Measurements from ENCODE around the gene ETV4. TPM values are rescaled to one million over a fixed set of nuclear protein-coding genes. Genes with fewer than 3 reads are reported as not detected.
A peak's percentile ranks its signal among the peaks of the same experiment; 100 is the strongest.

Gene ETV4
- total RNA-seq, 2 donors from 2014 or later = 51.1 to 83.0 TPM

- Mint-ChIP-seq H3K27me3 (ENCODE audit: insufficient read depth) (peaks cover 3% of the 10 kb centered on the region), H3K27ac (no peak overlapping the region), H3K36me3 (ENCODE audit: low read depth) (no peaks in the 10 kb centered on the region), H3K9me3 (no peaks in the 10 kb centered on the region), H3K4me3 (peak overlapping the region; percentile 79), H3K4me1 (peaks cover 39% of the 10 kb centered on the region)
- Histone ChIP-seq H3K27ac (ENCODE audit: low read depth, low read length) (no peak overlapping the region), H3K27me3 (ENCODE audit: control insufficient read depth, insufficient read depth, low read length, poor library complexity, severe bottlenecking) (peaks cover 13% of the 10 kb centered on the region), H3K36me3 (ENCODE audit: control insufficient read depth, insufficient read depth, low read length) (no peaks in the 10 kb centered on the region), H3K4me3 (ENCODE audit: low read length) (peak overlapping the region; percentile 95), H3K4me1 (ENCODE audit: control insufficient read depth, insufficient read depth, low read length) (peaks cover 10% of the 10 kb centered on the region), H3K9me3 (ENCODE audit: control insufficient read depth, low read length) (no peaks in the 10 kb centered on the region), H3K9ac (ENCODE audit: extremely low read depth, low read length, poor library complexity, severe bottlenecking) (no peak overlapping the region)
- TF ChIP-seq, protein P1, sequence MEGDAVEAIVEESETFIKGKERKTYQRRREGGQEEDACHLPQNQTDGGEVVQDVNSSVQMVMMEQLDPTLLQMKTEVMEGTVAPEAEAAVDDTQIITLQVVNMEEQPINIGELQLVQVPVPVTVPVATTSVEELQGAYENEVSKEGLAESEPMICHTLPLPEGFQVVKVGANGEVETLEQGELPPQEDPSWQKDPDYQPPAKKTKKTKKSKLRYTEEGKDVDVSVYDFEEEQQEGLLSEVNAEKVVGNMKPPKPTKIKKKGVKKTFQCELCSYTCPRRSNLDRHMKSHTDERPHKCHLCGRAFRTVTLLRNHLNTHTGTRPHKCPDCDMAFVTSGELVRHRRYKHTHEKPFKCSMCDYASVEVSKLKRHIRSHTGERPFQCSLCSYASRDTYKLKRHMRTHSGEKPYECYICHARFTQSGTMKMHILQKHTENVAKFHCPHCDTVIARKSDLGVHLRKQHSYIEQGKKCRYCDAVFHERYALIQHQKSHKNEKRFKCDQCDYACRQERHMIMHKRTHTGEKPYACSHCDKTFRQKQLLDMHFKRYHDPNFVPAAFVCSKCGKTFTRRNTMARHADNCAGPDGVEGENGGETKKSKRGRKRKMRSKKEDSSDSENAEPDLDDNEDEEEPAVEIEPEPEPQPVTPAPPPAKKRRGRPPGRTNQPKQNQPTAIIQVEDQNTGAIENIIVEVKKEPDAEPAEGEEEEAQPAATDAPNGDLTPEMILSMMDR (conservative IDR thresholded peaks at IDR 0.05) = no peak
- DNase-seq = peak; percentile 61
- 78 to 80% methylated on average over 1 to 2 of the region's 2 CpGs for WGBS, 2 experiments (ENCODE audit: insufficient coverage in 1 of 2, insufficient read length in 1 of 2)
Measured at GRCh38 chr17:43547189-43547550, 1.0 kb upstream of the ETV4 start.

DNA sequence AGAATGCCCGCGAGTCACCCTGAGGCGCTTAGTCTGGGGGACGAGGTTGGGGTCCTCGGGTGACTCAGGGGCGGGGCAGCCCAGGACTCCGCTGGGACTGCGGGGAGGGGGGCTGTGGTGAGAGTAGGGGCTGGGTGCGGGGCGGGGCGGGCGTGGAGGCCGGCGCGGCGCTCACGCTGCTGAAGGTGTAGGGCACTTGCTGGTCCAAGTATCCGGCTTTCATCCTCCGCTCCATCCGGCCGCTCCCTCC lies 832 bp downstream of the ETV4 start:
- H3K36me3 ChIP-seq (ENCODE audit: control insufficient read depth, insufficient read depth, low read length) = peaks cover 9% of the 10 kb centered on the region
- DNase-seq = no peak
- Mint-ChIP-seq H3K9me3 (no peaks in the 10 kb centered on the region), H3K27me3 (ENCODE audit: insufficient read depth) (peaks cover 3% of the 10 kb centered on the region), H3K36me3 (ENCODE audit: low read depth) (no peaks in the 10 kb centered on the region), H3K27ac (peak overlapping the region; percentile 86), H3K4me1 (peaks cover 51% of the 10 kb centered on the region), H3K4me3 (peak overlapping the region; percentile 79)
- TF ChIP-seq, protein P1 (conservative IDR thresholded peaks at IDR 0.05) = no peak
- H3K9me3 ChIP-seq (ENCODE audit: control insufficient read depth, low read length) = no peaks in the 10 kb centered on the region
- WGBS, 2 experiments (ENCODE audit: insufficient coverage in 1 of 2, insufficient read length in 1 of 2) = 0% methylated on average over 3 to 21 of the region's 21 CpGs
- H3K27ac ChIP-seq (ENCODE audit: low read depth, low read length) = no peak overlapping the region
- H3K9ac ChIP-seq (ENCODE audit: extremely low read depth, low read length, poor library complexity, severe bottlenecking) = peak overlapping the region; percentile 72
- H3K4me3 ChIP-seq (ENCODE audit: low read length) = peak overlapping the region; percentile 95
- peaks cover 11% of the 10 kb centered on the region for H3K4me1 ChIP-seq (ENCODE audit: control insufficient read depth, insufficient read depth, low read length)
- peaks cover 13% of the 10 kb centered on the region for H3K27me3 ChIP-seq (ENCODE audit: control insufficient read depth, insufficient read depth, low read length, poor library complexity, severe bottlenecking)

DNA sequence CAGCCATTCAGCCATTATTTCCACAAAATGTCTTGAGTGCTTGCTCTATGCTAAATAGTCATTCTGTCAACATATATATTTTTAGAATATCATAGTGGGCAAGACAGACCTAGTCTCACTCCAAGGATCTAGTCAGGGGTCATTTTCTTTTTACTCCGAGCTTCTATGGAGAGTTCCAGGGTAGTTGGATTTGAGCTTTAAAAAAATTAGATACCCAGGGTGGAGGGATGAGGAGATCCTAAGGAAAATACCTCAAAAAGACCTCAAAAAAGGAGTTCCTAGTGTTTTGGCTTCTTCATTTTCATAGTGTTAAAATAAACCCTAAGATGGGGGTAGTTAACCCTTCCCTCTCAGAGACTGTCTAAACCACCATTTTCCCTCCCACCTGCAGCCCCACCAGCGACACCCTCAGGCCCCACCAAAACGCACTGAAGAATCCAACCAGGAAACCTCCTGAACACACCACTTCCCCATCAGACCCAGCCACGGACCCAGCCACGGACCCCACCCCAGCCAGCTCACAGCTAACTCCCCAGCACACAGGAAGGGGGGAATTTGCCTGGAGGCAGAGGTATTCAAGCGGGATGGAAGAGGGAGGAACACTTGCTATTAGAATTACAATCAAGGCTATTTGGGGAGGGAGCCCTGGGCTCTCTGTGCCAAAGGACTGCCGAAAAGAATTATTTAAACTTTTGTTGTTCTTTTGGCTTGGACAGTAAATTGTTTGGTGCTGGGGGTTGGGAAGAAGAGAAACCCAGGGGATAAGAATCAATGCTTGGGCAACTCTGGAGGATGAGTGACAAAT lies 2.2 kb downstream of the ETV4 start:
- Histone ChIP-seq H3K9ac (ENCODE audit: extremely low read depth, low read length, poor library complexity, severe bottlenecking) (peak overlapping the region; percentile 72), H3K4me1 (ENCODE audit: control insufficient read depth, insufficient read depth, low read length) (peaks cover 11% of the 10 kb centered on the region), H3K9me3 (ENCODE audit: control insufficient read depth, low read length) (no peaks in the 10 kb centered on the region), H3K36me3 (ENCODE audit: control insufficient read depth, insufficient read depth, low read length) (peaks cover 9% of the 10 kb centered on the region), H3K27me3 (ENCODE audit: control insufficient read depth, insufficient read depth, low read length, poor library complexity, severe bottlenecking) (peaks cover 13% of the 10 kb centered on the region), H3K4me3 (ENCODE audit: low read length) (peak overlapping the region; percentile 95), H3K27ac (ENCODE audit: low read depth, low read length) (peak overlapping the region; percentile 10)
- peak overlapping the region; percentile 79 for H3K4me3 Mint-ChIP-seq
- TF ChIP-seq, protein P1 (conservative IDR thresholded peaks at IDR 0.05) = no peak
- WGBS, 2 experiments (ENCODE audit: insufficient coverage in 1 of 2, insufficient read length in 1 of 2) = 17 to 18% methylated on average over 1 to 7 of the region's 7 CpGs
- DNase-seq = peak; percentile 76
- H3K27ac Mint-ChIP-seq = no peak overlapping the region
- peaks cover 5% of the 10 kb centered on the region for H3K36me3 Mint-ChIP-seq (ENCODE audit: low read depth)
- no peaks in the 10 kb centered on the region for H3K9me3 Mint-ChIP-seq
- peaks cover 3% of the 10 kb centered on the region for H3K27me3 Mint-ChIP-seq (ENCODE audit: insufficient read depth)
- H3K4me1 Mint-ChIP-seq = peaks cover 56% of the 10 kb centered on the region
